GM23338 (cell line): ENCODE measurements around the gene ME3.

Experiments
- CREB1 ChIP-seq: fragments of 250-450 bp; sonication (Bioruptor Pico); IDR thresholded peaks from 2 replicates; pipeline ENCODE4 v1.5.0; 2020; ENCODE audit warnings: low read depth, mild to moderate bottlenecking, moderate library complexity
- EZH2 ChIP-seq: fragments of 200-600 bp; sonication (generic); IDR thresholded peaks from one replicate; pipeline ENCODE4 v1.8.0; 2017; ENCODE audit warnings: antibody characterized with exemption, mild to moderate bottlenecking, low read depth; ENCODE audit not compliant: unreplicated experiment
- EZH2phosphoT487 ChIP-seq: fragments of 200-600 bp; sonication (generic); IDR thresholded peaks from one replicate; pipeline ENCODE4 v1.8.1; 2018; ENCODE audit warnings: antibody characterized with exemption; ENCODE audit not compliant: unreplicated experiment
- JUNB ChIP-seq: IDR thresholded peaks from one replicate; pipeline ENCODE4 v1.6.1; 2016; ENCODE audit warnings: antibody characterized with exemption; ENCODE audit not compliant: unreplicated experiment
- NANOG ChIP-seq: IDR thresholded peaks from 2 replicates; pipeline ENCODE4 v1.6.1; 2016; ENCODE audit warnings: antibody characterized with exemption, borderline replicate concordance
- POLR2AphosphoS5 ChIP-seq: IDR thresholded peaks from 2 replicates; pipeline ENCODE4 v1.6.1; 2016; ENCODE audit warnings: antibody characterized with exemption, low read depth
- STAT1 ChIP-seq: IDR thresholded peaks from one replicate; pipeline ENCODE4 v1.6.1; 2016; ENCODE audit warnings: antibody characterized with exemption; ENCODE audit not compliant: unreplicated experiment
- ZNF114 ChIP-seq: fragments of 250-450 bp; sonication (Bioruptor Pico); IDR thresholded peaks from 2 replicates; pipeline ENCODE4 v1.5.0; 2020; ENCODE audit warnings: mild to moderate bottlenecking, moderate library complexity
- ZNF331 ChIP-seq: fragments of 250-450 bp; sonication (Bioruptor Pico); IDR thresholded peaks from 2 replicates; pipeline ENCODE4 v1.5.0; 2020; ENCODE audit warnings: low read depth, mild to moderate bottlenecking, moderate library complexity
- TF ChIP-seq, protein P1 (sequence below), 2 experiments: fragments of 200-600 bp in 1 of 2; sonication (generic) in 1 of 2; conservative IDR thresholded peaks; 2 replicates each; pipeline versions ENCODE4 v1.5.1 to v1.6.1; 2016 to 2017; ENCODE audit warnings: antibody characterized with exemption in 2 of 2, low read depth in 2 of 2, mild to moderate bottlenecking in 2 of 2, moderate library complexity in 1 of 2
- TF ChIP-seq, protein P2 (sequence below): IDR thresholded peaks from one replicate; pipeline ENCODE4 v1.6.1; 2018; ENCODE audit warnings: antibody characterized with exemption; ENCODE audit not compliant: unreplicated experiment
- TF ChIP-seq, protein P3 (sequence below): IDR thresholded peaks from 2 replicates; pipeline ENCODE4 v1.6.1; 2016; ENCODE audit warnings: antibody characterized with exemption
- TF ChIP-seq, protein P4 (sequence below): fragments of 250-450 bp; sonication (Bioruptor Pico); IDR thresholded peaks from 2 replicates; pipeline ENCODE4 v1.5.0; 2020; ENCODE audit warnings: mild to moderate bottlenecking, moderate library complexity

DNA sequence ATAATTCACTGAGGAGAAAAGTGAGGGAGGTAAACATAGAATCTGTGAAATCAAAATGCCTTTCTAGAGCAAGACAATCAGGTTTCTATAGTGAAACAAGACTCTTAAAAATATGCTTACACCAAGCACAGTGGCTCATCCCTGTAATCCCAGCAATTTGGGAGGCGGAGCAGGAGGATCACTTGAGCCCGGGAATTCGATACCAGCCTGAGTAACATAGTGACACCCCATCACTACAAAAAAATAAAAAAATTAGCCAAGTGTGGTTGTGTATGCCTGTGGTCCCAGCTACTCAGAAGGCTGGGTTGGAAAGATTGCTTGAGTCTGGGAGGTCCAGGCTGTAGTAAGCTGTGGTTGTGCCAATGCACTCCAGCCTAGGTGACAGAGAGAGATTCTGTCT lies 43.2 kb upstream of the ME3 start:
- TF ChIP-seq, protein P1, sequence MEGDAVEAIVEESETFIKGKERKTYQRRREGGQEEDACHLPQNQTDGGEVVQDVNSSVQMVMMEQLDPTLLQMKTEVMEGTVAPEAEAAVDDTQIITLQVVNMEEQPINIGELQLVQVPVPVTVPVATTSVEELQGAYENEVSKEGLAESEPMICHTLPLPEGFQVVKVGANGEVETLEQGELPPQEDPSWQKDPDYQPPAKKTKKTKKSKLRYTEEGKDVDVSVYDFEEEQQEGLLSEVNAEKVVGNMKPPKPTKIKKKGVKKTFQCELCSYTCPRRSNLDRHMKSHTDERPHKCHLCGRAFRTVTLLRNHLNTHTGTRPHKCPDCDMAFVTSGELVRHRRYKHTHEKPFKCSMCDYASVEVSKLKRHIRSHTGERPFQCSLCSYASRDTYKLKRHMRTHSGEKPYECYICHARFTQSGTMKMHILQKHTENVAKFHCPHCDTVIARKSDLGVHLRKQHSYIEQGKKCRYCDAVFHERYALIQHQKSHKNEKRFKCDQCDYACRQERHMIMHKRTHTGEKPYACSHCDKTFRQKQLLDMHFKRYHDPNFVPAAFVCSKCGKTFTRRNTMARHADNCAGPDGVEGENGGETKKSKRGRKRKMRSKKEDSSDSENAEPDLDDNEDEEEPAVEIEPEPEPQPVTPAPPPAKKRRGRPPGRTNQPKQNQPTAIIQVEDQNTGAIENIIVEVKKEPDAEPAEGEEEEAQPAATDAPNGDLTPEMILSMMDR (conservative IDR thresholded peaks at IDR 0.05; ENCODE audit: low read depth in 2 of 2) = no peak
- TF ChIP-seq POLR2AphosphoS5 (no peak), EZH2 (no peak), EZH2phosphoT487 (no peak), CREB1 (CRISPR knock-in tag) (no peak), NANOG (no peak), JUNB (no peak), STAT1 (no peak), ZNF331 (CRISPR knock-in tag) (no peak), ZNF114 (CRISPR knock-in tag) (no peak)
- TF ChIP-seq, protein P2, sequence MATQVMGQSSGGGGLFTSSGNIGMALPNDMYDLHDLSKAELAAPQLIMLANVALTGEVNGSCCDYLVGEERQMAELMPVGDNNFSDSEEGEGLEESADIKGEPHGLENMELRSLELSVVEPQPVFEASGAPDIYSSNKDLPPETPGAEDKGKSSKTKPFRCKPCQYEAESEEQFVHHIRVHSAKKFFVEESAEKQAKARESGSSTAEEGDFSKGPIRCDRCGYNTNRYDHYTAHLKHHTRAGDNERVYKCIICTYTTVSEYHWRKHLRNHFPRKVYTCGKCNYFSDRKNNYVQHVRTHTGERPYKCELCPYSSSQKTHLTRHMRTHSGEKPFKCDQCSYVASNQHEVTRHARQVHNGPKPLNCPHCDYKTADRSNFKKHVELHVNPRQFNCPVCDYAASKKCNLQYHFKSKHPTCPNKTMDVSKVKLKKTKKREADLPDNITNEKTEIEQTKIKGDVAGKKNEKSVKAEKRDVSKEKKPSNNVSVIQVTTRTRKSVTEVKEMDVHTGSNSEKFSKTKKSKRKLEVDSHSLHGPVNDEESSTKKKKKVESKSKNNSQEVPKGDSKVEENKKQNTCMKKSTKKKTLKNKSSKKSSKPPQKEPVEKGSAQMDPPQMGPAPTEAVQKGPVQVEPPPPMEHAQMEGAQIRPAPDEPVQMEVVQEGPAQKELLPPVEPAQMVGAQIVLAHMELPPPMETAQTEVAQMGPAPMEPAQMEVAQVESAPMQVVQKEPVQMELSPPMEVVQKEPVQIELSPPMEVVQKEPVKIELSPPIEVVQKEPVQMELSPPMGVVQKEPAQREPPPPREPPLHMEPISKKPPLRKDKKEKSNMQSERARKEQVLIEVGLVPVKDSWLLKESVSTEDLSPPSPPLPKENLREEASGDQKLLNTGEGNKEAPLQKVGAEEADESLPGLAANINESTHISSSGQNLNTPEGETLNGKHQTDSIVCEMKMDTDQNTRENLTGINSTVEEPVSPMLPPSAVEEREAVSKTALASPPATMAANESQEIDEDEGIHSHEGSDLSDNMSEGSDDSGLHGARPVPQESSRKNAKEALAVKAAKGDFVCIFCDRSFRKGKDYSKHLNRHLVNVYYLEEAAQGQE = no peak
- TF ChIP-seq, protein P3, sequence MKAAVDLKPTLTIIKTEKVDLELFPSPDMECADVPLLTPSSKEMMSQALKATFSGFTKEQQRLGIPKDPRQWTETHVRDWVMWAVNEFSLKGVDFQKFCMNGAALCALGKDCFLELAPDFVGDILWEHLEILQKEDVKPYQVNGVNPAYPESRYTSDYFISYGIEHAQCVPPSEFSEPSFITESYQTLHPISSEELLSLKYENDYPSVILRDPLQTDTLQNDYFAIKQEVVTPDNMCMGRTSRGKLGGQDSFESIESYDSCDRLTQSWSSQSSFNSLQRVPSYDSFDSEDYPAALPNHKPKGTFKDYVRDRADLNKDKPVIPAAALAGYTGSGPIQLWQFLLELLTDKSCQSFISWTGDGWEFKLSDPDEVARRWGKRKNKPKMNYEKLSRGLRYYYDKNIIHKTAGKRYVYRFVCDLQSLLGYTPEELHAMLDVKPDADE = no peak
- TF ChIP-seq, protein P4, sequence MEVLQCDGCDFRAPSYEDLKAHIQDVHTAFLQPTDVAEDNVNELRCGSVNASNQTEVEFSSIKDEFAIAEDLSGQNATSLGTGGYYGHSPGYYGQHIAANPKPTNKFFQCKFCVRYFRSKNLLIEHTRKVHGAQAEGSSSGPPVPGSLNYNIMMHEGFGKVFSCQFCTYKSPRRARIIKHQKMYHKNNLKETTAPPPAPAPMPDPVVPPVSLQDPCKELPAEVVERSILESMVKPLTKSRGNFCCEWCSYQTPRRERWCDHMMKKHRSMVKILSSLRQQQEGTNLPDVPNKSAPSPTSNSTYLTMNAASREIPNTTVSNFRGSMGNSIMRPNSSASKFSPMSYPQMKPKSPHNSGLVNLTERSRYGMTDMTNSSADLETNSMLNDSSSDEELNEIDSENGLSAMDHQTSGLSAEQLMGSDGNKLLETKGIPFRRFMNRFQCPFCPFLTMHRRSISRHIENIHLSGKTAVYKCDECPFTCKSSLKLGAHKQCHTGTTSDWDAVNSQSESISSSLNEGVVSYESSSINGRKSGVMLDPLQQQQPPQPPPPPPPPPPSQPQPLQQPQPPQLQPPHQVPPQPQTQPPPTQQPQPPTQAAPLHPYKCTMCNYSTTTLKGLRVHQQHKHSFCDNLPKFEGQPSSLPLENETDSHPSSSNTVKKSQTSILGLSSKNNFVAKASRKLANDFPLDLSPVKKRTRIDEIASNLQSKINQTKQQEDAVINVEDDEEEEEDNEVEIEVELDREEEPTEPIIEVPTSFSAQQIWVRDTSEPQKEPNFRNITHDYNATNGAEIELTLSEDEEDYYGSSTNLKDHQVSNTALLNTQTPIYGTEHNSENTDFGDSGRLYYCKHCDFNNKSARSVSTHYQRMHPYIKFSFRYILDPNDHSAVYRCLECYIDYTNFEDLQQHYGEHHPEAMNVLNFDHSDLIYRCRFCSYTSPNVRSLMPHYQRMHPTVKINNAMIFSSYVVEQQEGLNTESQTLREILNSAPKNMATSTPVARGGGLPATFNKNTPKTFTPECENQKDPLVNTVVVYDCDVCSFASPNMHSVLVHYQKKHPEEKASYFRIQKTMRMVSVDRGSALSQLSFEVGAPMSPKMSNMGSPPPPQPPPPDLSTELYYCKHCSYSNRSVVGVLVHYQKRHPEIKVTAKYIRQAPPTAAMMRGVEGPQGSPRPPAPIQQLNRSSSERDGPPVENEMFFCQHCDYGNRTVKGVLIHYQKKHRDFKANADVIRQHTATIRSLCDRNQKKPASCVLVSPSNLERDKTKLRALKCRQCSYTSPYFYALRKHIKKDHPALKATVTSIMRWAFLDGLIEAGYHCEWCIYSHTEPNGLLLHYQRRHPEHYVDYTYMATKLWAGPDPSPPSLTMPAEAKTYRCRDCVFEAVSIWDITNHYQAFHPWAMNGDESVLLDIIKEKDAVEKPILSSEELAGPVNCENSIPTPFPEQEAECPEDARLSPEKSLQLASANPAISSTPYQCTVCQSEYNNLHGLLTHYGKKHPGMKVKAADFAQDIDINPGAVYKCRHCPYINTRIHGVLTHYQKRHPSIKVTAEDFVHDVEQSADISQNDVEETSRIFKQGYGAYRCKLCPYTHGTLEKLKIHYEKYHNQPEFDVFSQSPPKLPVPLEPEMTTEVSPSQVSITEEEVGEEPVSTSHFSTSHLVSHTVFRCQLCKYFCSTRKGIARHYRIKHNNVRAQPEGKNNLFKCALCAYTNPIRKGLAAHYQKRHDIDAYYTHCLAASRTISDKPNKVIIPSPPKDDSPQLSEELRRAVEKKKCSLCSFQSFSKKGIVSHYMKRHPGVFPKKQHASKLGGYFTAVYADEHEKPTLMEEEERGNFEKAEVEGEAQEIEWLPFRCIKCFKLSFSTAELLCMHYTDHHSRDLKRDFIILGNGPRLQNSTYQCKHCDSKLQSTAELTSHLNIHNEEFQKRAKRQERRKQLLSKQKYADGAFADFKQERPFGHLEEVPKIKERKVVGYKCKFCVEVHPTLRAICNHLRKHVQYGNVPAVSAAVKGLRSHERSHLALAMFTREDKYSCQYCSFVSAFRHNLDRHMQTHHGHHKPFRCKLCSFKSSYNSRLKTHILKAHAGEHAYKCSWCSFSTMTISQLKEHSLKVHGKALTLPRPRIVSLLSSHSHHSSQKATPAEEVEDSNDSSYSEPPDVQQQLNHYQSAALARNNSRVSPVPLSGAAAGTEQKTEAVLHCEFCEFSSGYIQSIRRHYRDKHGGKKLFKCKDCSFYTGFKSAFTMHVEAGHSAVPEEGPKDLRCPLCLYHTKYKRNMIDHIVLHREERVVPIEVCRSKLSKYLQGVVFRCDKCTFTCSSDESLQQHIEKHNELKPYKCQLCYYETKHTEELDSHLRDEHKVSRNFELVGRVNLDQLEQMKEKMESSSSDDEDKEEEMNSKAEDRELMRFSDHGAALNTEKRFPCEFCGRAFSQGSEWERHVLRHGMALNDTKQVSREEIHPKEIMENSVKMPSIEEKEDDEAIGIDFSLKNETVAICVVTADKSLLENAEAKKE (CRISPR knock-in tag) = no peak
